ENCODE data around the gene SH2B2.

DNA sequence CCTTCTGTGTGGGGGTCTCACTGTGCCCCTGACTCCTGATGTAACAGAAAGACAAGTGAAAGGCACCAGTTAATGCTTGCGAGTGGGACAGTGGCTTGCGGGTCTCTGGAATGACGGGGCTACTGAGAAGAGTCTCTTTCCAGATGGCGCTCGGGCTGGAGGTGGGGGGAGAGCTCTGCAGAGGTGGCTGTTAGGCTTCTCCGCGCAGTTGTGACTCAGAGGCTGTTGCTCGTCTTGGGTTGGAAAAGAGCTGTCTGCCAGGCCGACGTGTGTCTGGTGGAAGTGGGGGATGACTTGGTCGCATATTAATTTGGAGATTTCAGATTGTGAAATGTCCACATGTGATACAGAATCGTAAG is 27.9 kb upstream of the SH2B2 start:
- TF ChIP-seq EZH2 (IDR thresholded peaks at IDR 0.05; ENCODE audit: insufficient read depth, poor library complexity, severe bottlenecking) (no peak), EZH2phosphoT487 (IDR thresholded peaks at IDR 0.05; ENCODE audit: insufficient read depth, low read depth) (no peak)
